Smooth muscle cell (in vitro differentiated cells): Measurements from ENCODE around the gene PLBD1. TPM values are rescaled to one million over a fixed set of nuclear protein-coding genes. Genes with fewer than 3 reads are reported as not detected.

Experiments used
- DNase-seq: peaks from one replicate; lab custom pipeline; 2025; ENCODE audit not compliant: unreplicated experiment; lab: John Stamatoyannopoulos, UW
- H2AFZ ChIP-seq: fragments of 200-600 bp; sonication (generic); 2 replicates; pipeline ENCODE4 v1.6.0; 2016; ENCODE audit warnings: antibody characterized with exemption, low read depth, mild to moderate bottlenecking
- H3F3A ChIP-seq: fragments of 200-600 bp; sonication (generic); 2 replicates; pipeline ENCODE4 v1.6.0; 2017; ENCODE audit warnings: antibody characterized with exemption, low read depth
- H3K27ac ChIP-seq: fragments of 200-600 bp; sonication (generic); 2 replicates; pipeline ENCODE4 v1.5.1; 2016; ENCODE audit warnings: low read depth, mild to moderate bottlenecking
- H3K27me3 ChIP-seq: fragments of 200-600 bp; sonication (generic); 2 replicates; pipeline ENCODE4 v1.6.1; 2016; ENCODE audit warnings: low read depth, mild to moderate bottlenecking
- H3K36me3 ChIP-seq: fragments of 200-600 bp; sonication (generic); 2 replicates; pipeline ENCODE4 v1.5.1; 2016; ENCODE audit warnings: low read depth
- H3K4me1 ChIP-seq: fragments of 200-600 bp; sonication (generic); 2 replicates; pipeline ENCODE4 v1.5.1; 2016; ENCODE audit warnings: low read depth
- H3K4me2 ChIP-seq: fragments of 200-600 bp; sonication (generic); 2 replicates; pipeline ENCODE4 v1.6.0; 2016; ENCODE audit warnings: mild to moderate bottlenecking
- H3K4me3 ChIP-seq: fragments of 200-600 bp; sonication (generic); 2 replicates; pipeline ENCODE4 v1.5.1; 2016; ENCODE audit warnings: mild to moderate bottlenecking
- H3K79me2 ChIP-seq: fragments of 200-600 bp; sonication (generic); 2 replicates; pipeline ENCODE4 v1.6.0; 2016; ENCODE audit warnings: low read depth, mild to moderate bottlenecking
- H3K9ac ChIP-seq: fragments of 200-600 bp; sonication (generic); 2 replicates; pipeline ENCODE4 v1.6.0; 2016; ENCODE audit warnings: low read depth
- H3K9me3 ChIP-seq: fragments of 200-600 bp; sonication (generic); replicated peaks from 2 replicates; pipeline ENCODE4 v1.5.1; 2016; ENCODE audit warnings: low read depth
- H4K20me1 ChIP-seq: fragments of 200-600 bp; sonication (generic); 2 replicates; pipeline ENCODE4 v1.6.0; 2016; ENCODE audit warnings: low read depth
- CTCF ChIP-seq: fragments of 200-600 bp; sonication (generic); IDR thresholded peaks from 2 replicates; pipeline ENCODE4 v1.5.1; 2017; ENCODE audit warnings: borderline replicate concordance, mild to moderate bottlenecking, antibody characterized with exemption; ENCODE audit not compliant: insufficient read depth, poor library complexity, severe bottlenecking
- WGBS: methylation state at CpG from one replicate; pipeline ENCODE4 v1.1.7; 2016; ENCODE audit warnings: low lambda C conversion rate; 5-methylcytosine and 5-hydroxymethylcytosine counted together
- polyA plus RNA-seq: library from polyadenylated mRNA; unstranded; fragments of >200 nt; fragmentation: Nextera tagmentation; extraction: Ambion mirVana; gene quantifications from 2 replicates; pipeline ENCODE4 v1.2.1, GENCODE V29; 2016
- total RNA-seq: library from RNA; depleted of rRNA; stranded (reverse); fragments of >200 nt; gene quantifications from 2 replicates; pipeline ENCODE4 v1.2.3, GENCODE V29; 2014

PLBD1 gene
- total and polyA plus RNA-seq, 2 experiments from 2014 or later, result 14.1 to 19.9 TPM

GRCh38 chr12:14564336-14564959 lies 3.2 kb downstream of the PLBD1 start:
- TF ChIP-seq CTCF, result no peak
- Histone ChIP-seq H3K27ac (no peak overlapping the region), H3K4me1 (no peaks in the 10 kb centered on the region), H3K4me2 (no peak overlapping the region), H3K9me3 (no peaks in the 10 kb centered on the region), H3K4me3 (no peak overlapping the region), H3K79me2 (no peaks in the 10 kb centered on the region), H4K20me1 (no peaks in the 10 kb centered on the region), H2AFZ (no peak overlapping the region), H3K9ac (no peak overlapping the region), H3F3A (no peaks in the 10 kb centered on the region), H3K27me3 (no peaks in the 10 kb centered on the region), H3K36me3 (no peaks in the 10 kb centered on the region)
- DNase-seq, result no peak
- WGBS, result 74% methylated on average over 2 of the region's 2 CpGs

- H3K79me2 ChIP-seq, result no peaks in the 10 kb centered on the region
- H3K9ac ChIP-seq, result no peak overlapping the region
- no peak for DNase-seq
- no peak overlapping the region for H2AFZ ChIP-seq
- no peak for TF ChIP-seq CTCF
- H3K4me3 ChIP-seq, result no peak overlapping the region
- no peaks in the 10 kb centered on the region for H4K20me1 ChIP-seq
- no peaks in the 10 kb centered on the region for H3K36me3 ChIP-seq
- WGBS, result 98% methylated on average over 4 of the region's 4 CpGs
- H3K4me2 ChIP-seq, result no peak overlapping the region
- H3F3A ChIP-seq, result no peaks in the 10 kb centered on the region
- no peak overlapping the region for H3K27ac ChIP-seq
- no peaks in the 10 kb centered on the region for H3K27me3 ChIP-seq
- H3K9me3 ChIP-seq, result no peaks in the 10 kb centered on the region
- H3K4me1 ChIP-seq, result no peaks in the 10 kb centered on the region
These were observed 4.6 kb downstream of the PLBD1 start for GRCh38 chr12:14563046-14563445.

- 96% methylated on average over 6 of the region's 6 CpGs for WGBS
- Histone ChIP-seq H3K4me2 (no peak overlapping the region), H3K9me3 (no peaks in the 10 kb centered on the region), H3K27me3 (no peaks in the 10 kb centered on the region), H3K4me3 (no peak overlapping the region), H3K27ac (no peak overlapping the region), H3F3A (no peaks in the 10 kb centered on the region), H3K4me1 (no peaks in the 10 kb centered on the region), H3K9ac (no peak overlapping the region), H3K79me2 (no peaks in the 10 kb centered on the region), H3K36me3 (no peaks in the 10 kb centered on the region), H2AFZ (no peak overlapping the region), H4K20me1 (no peaks in the 10 kb centered on the region)
- no peak for DNase-seq
- no peak for TF ChIP-seq CTCF
These were observed 5.4 kb downstream of the PLBD1 start for GRCh38 chr12:14562279-14562678.

- no peak for DNase-seq
- Histone ChIP-seq H3K4me3 (no peak overlapping the region), H3K27ac (no peak overlapping the region), H4K20me1 (no peaks in the 10 kb centered on the region), H3F3A (no peaks in the 10 kb centered on the region), H3K79me2 (no peaks in the 10 kb centered on the region), H3K9me3 (no peaks in the 10 kb centered on the region), H3K27me3 (no peaks in the 10 kb centered on the region), H2AFZ (no peak overlapping the region), H3K9ac (no peak overlapping the region), H3K4me1 (no peaks in the 10 kb centered on the region), H3K36me3 (no peaks in the 10 kb centered on the region), H3K4me2 (no peak overlapping the region)
- 96% methylated on average over 9 of the region's 9 CpGs for WGBS
- no peak for TF ChIP-seq CTCF
These were observed 5.9 kb downstream of the PLBD1 start for GRCh38 chr12:14561677-14562238.
